ENCODE data around the gene ARNT2. TPM values are rescaled to one million over a fixed set of nuclear protein-coding genes. Genes with fewer than 3 reads are reported as not detected.

The ARNT2 gene
- total RNA-seq, 1 donor from 2014 or later, result 2.1 TPM

GRCh38 chr15:80403712-80404056 is 498 bp upstream of the ARNT2 start:
- Histone ChIP-seq H3K36me3 (ENCODE audit: control insufficient read depth in 3 of 3, insufficient read depth in 3 of 3, low read length in 3 of 3) (no peaks in the 10 kb centered on the region), H3K27me3 (ENCODE audit: control insufficient read depth in 3 of 3, insufficient read depth in 3 of 3, low read length in 3 of 3) (peaks cover 0 to 17% (median 6%) of the 10 kb centered on the region in 3 donors), H3K9ac (ENCODE audit: low read depth in 1 of 3, low read length in 3 of 3) (peak overlapping the region in 2 of 3 donors; percentile 51 to 60)

GRCh38 chr15:80404761-80405553 is 775 bp downstream of the ARNT2 start:
- H3K4me3 ChIP-seq (ENCODE audit: low read length in 3 of 3), result peak overlapping the region; percentile 38 to 58 (median 51)
- H3K27ac ChIP-seq (ENCODE audit: low read depth, low read length), result no peak overlapping the region
- peaks cover 7 to 9% (median 8%) of the 10 kb centered on the region in 3 donors for H3K4me1 ChIP-seq (ENCODE audit: control insufficient read depth in 3 of 3, insufficient read depth in 3 of 3, low read length in 3 of 3)
- H3K36me3 ChIP-seq (ENCODE audit: control insufficient read depth in 3 of 3, insufficient read depth in 3 of 3, low read length in 3 of 3), result no peaks in the 10 kb centered on the region
- H3K9ac ChIP-seq (ENCODE audit: low read depth in 1 of 3, low read length in 3 of 3), result peak overlapping the region in 2 of 3 donors; percentile 25 to 60
- no peaks in the 10 kb centered on the region for H3K9me3 ChIP-seq (ENCODE audit: control insufficient read depth in 3 of 3, low read length in 3 of 3)
- peaks cover 0 to 13% (median 6%) of the 10 kb centered on the region in 3 donors for H3K27me3 ChIP-seq (ENCODE audit: control insufficient read depth in 3 of 3, insufficient read depth in 3 of 3, low read length in 3 of 3)

More at GRCh38 chr15:80403712-80404056, 498 bp upstream of the ARNT2 start:
- H3K27ac ChIP-seq (ENCODE audit: low read depth, low read length), result no peak overlapping the region
- H3K4me1 ChIP-seq (ENCODE audit: control insufficient read depth in 3 of 3, insufficient read depth in 3 of 3, low read length in 3 of 3), result peaks cover 7 to 9% (median 8%) of the 10 kb centered on the region in 3 donors
- no peaks in the 10 kb centered on the region for H3K9me3 ChIP-seq (ENCODE audit: control insufficient read depth in 3 of 3, low read length in 3 of 3)
- peak overlapping the region in 2 of 3 donors; percentile 51 to 52 for H3K4me3 ChIP-seq (ENCODE audit: low read length in 3 of 3)

- Histone ChIP-seq H3K9ac (ENCODE audit: low read depth in 1 of 3, low read length in 3 of 3) (no peak overlapping the region), H3K9me3 (ENCODE audit: control insufficient read depth in 3 of 3, low read length in 3 of 3) (no peaks in the 10 kb centered on the region), H3K27ac (ENCODE audit: low read depth, low read length) (no peak overlapping the region), H3K4me3 (ENCODE audit: low read length in 3 of 3) (no peak overlapping the region), H3K36me3 (ENCODE audit: control insufficient read depth in 3 of 3, insufficient read depth in 3 of 3, low read length in 3 of 3) (no peaks in the 10 kb centered on the region), H3K27me3 (ENCODE audit: control insufficient read depth in 3 of 3, insufficient read depth in 3 of 3, low read length in 3 of 3) (peaks cover 0 to 13% (median 6%) of the 10 kb centered on the region in 3 donors), H3K4me1 (ENCODE audit: control insufficient read depth in 3 of 3, insufficient read depth in 3 of 3, low read length in 3 of 3) (peaks cover 7 to 9% (median 8%) of the 10 kb centered on the region in 3 donors)
These were observed 1.3 kb downstream of the ARNT2 start for GRCh38 chr15:80405554-80405850.

- H3K4me3 ChIP-seq (ENCODE audit: low read length in 3 of 3), result no peak overlapping the region
- H3K27ac ChIP-seq (ENCODE audit: low read depth, low read length), result no peak overlapping the region
- H3K9me3 ChIP-seq (ENCODE audit: control insufficient read depth in 3 of 3, low read length in 3 of 3), result no peaks in the 10 kb centered on the region
- peaks cover 7 to 9% (median 8%) of the 10 kb centered on the region in 3 donors for H3K4me1 ChIP-seq (ENCODE audit: control insufficient read depth in 3 of 3, insufficient read depth in 3 of 3, low read length in 3 of 3)
- peaks cover 0 to 13% (median 6%) of the 10 kb centered on the region in 3 donors for H3K27me3 ChIP-seq (ENCODE audit: control insufficient read depth in 3 of 3, insufficient read depth in 3 of 3, low read length in 3 of 3)
- no peaks in the 10 kb centered on the region for H3K36me3 ChIP-seq (ENCODE audit: control insufficient read depth in 3 of 3, insufficient read depth in 3 of 3, low read length in 3 of 3)
- H3K9ac ChIP-seq (ENCODE audit: low read depth in 1 of 3, low read length in 3 of 3), result no peak overlapping the region
These were observed 1.8 kb downstream of the ARNT2 start for GRCh38 chr15:80405970-80406369.

- H3K4me1 ChIP-seq (ENCODE audit: control insufficient read depth in 3 of 3, insufficient read depth in 3 of 3, low read length in 3 of 3), result no peaks in the 10 kb centered on the region
- H3K27me3 ChIP-seq (ENCODE audit: control insufficient read depth in 3 of 3, insufficient read depth in 3 of 3, low read length in 3 of 3), result peaks cover 0 to 11% (median 3%) of the 10 kb centered on the region in 3 donors
- H3K9me3 ChIP-seq (ENCODE audit: control insufficient read depth in 3 of 3, low read length in 3 of 3), result no peaks in the 10 kb centered on the region
- H3K36me3 ChIP-seq (ENCODE audit: control insufficient read depth in 3 of 3, insufficient read depth in 3 of 3, low read length in 3 of 3), result no peaks in the 10 kb centered on the region
- no peak overlapping the region for H3K9ac ChIP-seq (ENCODE audit: low read depth in 1 of 3, low read length in 3 of 3)
- H3K4me3 ChIP-seq (ENCODE audit: low read length in 3 of 3), result no peak overlapping the region
- no peak overlapping the region for H3K27ac ChIP-seq (ENCODE audit: low read depth, low read length)
These were observed 7.7 kb downstream of the ARNT2 start for GRCh38 chr15:80411788-80412288.

- H3K4me3 ChIP-seq (ENCODE audit: low read length in 3 of 3), result no peak overlapping the region
- H3K9ac ChIP-seq (ENCODE audit: low read depth in 1 of 3, low read length in 3 of 3), result no peak overlapping the region
- H3K9me3 ChIP-seq (ENCODE audit: control insufficient read depth in 3 of 3, low read length in 3 of 3), result no peaks in the 10 kb centered on the region
- H3K27me3 ChIP-seq (ENCODE audit: control insufficient read depth in 3 of 3, insufficient read depth in 3 of 3, low read length in 3 of 3), result peaks cover 0 to 13% (median 0%) of the 10 kb centered on the region in 3 donors
- H3K36me3 ChIP-seq (ENCODE audit: control insufficient read depth in 3 of 3, insufficient read depth in 3 of 3, low read length in 3 of 3), result no peaks in the 10 kb centered on the region
- no peaks in the 10 kb centered on the region for H3K4me1 ChIP-seq (ENCODE audit: control insufficient read depth in 3 of 3, insufficient read depth in 3 of 3, low read length in 3 of 3)
- H3K27ac ChIP-seq (ENCODE audit: low read depth, low read length), result no peak overlapping the region
These were observed 10.6 kb downstream of the ARNT2 start for GRCh38 chr15:80414546-80415357.

GRCh38 chr15:80415358-80415670 is 11.1 kb downstream of the ARNT2 start:
- no peak overlapping the region for H3K9ac ChIP-seq (ENCODE audit: low read depth in 1 of 3, low read length in 3 of 3)
- H3K4me3 ChIP-seq (ENCODE audit: low read length in 3 of 3), result no peak overlapping the region
- H3K36me3 ChIP-seq (ENCODE audit: control insufficient read depth in 3 of 3, insufficient read depth in 3 of 3, low read length in 3 of 3), result no peaks in the 10 kb centered on the region
- peaks cover 0 to 9% (median 0%) of the 10 kb centered on the region in 3 donors for H3K27me3 ChIP-seq (ENCODE audit: control insufficient read depth in 3 of 3, insufficient read depth in 3 of 3, low read length in 3 of 3)
- H3K9me3 ChIP-seq (ENCODE audit: control insufficient read depth in 3 of 3, low read length in 3 of 3), result no peaks in the 10 kb centered on the region
- H3K4me1 ChIP-seq (ENCODE audit: control insufficient read depth in 3 of 3, insufficient read depth in 3 of 3, low read length in 3 of 3), result no peaks in the 10 kb centered on the region
- H3K27ac ChIP-seq (ENCODE audit: low read depth, low read length), result no peak overlapping the region

- Histone ChIP-seq H3K4me3 (ENCODE audit: low read length in 3 of 3) (no peak overlapping the region), H3K27me3 (ENCODE audit: control insufficient read depth in 3 of 3, insufficient read depth in 3 of 3, low read length in 3 of 3) (peaks cover 0 to 9% (median 0%) of the 10 kb centered on the region in 3 donors), H3K4me1 (ENCODE audit: control insufficient read depth in 3 of 3, insufficient read depth in 3 of 3, low read length in 3 of 3) (no peaks in the 10 kb centered on the region), H3K9me3 (ENCODE audit: control insufficient read depth in 3 of 3, low read length in 3 of 3) (no peaks in the 10 kb centered on the region), H3K9ac (ENCODE audit: low read depth in 1 of 3, low read length in 3 of 3) (no peak overlapping the region), H3K27ac (ENCODE audit: low read depth, low read length) (no peak overlapping the region), H3K36me3 (ENCODE audit: control insufficient read depth in 3 of 3, insufficient read depth in 3 of 3, low read length in 3 of 3) (no peaks in the 10 kb centered on the region)
These were observed 12.5 kb downstream of the ARNT2 start for GRCh38 chr15:80416702-80417101.

GRCh38 chr15:80418892-80419537 is 14.8 kb downstream of the ARNT2 start:
- Histone ChIP-seq H3K9ac (ENCODE audit: low read depth in 1 of 3, low read length in 3 of 3) (no peak overlapping the region), H3K27ac (ENCODE audit: low read depth, low read length) (no peak overlapping the region), H3K36me3 (ENCODE audit: control insufficient read depth in 3 of 3, insufficient read depth in 3 of 3, low read length in 3 of 3) (no peaks in the 10 kb centered on the region), H3K4me1 (ENCODE audit: control insufficient read depth in 3 of 3, insufficient read depth in 3 of 3, low read length in 3 of 3) (no peaks in the 10 kb centered on the region), H3K9me3 (ENCODE audit: control insufficient read depth in 3 of 3, low read length in 3 of 3) (no peaks in the 10 kb centered on the region), H3K27me3 (ENCODE audit: control insufficient read depth in 3 of 3, insufficient read depth in 3 of 3, low read length in 3 of 3) (peaks cover 0 to 7% (median 0%) of the 10 kb centered on the region in 3 donors), H3K4me3 (ENCODE audit: low read length in 3 of 3) (no peak overlapping the region)

All from skeletal muscle tissue (tissue), 4 donors.